ENCODE data around the gene KATNBL1.
"Not testable (repeated sequence)": the region's sequence is repeated elsewhere in the genome, so short reads cannot be mapped to it uniquely, and the experiment has no call there.

KATNBL1 gene

DNA sequence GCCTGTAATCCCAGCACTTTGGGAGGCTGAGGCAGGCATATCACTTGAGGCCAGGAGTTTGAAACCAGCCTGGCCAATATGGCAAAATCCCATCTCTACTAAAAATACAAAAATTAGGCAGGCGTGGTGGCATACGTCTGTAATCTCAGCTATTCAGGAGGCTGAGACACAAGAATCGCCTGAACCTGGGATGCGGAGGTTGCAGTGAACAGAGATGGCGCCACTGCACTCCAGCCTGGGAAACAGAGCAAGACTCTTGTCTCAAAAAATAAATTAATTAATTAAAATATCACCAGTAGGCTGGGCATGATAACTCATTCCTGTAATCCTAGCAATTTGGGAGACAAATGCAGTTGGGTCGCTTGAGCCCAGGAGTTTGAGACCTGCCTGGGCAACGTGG lies 16.6 kb downstream of the KATNBL1 start:
- not testable (repeated sequence) for DNase-seq (ENCODE audit: low read depth)

GRCh38 chr15:34188711-34189110 lies 21.2 kb downstream of the KATNBL1 start:
- DNase-seq (ENCODE audit: low read depth) = no peak

- no peak for DNase-seq (ENCODE audit: low read depth)
Observed at GRCh38 chr15:34185666-34186065, 24.2 kb downstream of the KATNBL1 start.

- DNase-seq (ENCODE audit: low read depth) = no peak
Observed at GRCh38 chr15:34182942-34183341, 27.0 kb downstream of the KATNBL1 start.

- no peak for DNase-seq (ENCODE audit: low read depth)
Observed at GRCh38 chr15:34179234-34179633, 30.7 kb downstream of the KATNBL1 start.

DNA sequence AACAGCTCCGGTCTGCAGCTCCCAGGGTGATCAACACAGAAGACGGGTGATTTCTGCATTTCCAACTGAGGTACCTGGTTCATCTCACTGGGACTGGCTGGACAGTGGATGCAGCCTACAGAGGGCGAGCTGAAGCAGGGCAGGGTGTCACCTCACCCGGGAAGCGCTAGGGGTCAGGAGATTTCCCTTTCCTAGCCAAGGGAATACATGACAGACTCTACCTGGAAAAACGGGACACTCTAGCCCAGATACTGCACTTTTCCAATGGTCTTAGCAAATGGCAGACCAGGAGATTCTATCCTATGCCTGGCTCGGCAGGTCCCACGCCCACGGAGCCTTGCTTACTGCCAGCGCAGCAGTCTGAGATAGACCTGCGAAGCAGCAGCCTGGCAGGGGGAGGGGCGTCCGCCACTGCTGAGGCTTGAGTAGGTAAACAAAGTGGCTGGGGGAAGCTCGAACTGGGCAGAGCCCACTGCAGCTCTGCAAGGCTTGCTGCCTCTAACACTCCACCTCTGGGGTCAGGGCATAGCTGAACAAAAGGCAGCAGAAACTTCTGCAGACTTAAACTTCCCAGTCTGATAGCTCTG lies 43.8 kb downstream of the KATNBL1 start:
- not testable (repeated sequence) for DNase-seq (ENCODE audit: low read depth)

GRCh38 chr15:34161329-34161963 lies 48.5 kb downstream of the KATNBL1 start:
- DNase-seq (ENCODE audit: low read depth) = no peak

- DNase-seq (ENCODE audit: low read depth) = no peak
Observed at GRCh38 chr15:34160735-34161134, 49.2 kb downstream of the KATNBL1 start.

DNA sequence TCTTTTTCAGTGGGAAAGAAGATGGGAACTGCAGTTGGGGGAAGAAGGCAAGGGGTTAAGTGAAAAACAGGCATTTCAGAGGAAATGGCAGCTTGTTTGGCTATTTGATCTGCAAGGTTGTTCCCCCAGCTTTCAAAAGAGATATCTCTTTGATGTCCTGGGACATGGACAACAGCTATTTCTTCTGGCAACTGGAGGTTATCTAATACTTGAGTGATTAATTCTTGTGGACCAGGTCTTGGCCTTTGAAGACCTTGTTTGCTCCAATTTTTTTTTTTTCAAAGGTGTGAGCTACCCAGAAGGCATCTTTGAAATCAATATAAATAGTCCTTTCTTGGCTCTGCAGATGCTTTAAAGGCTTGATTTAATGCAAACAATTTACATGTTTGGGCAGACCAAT lies 51.5 kb downstream of the KATNBL1 start:
- no peak for DNase-seq (ENCODE audit: low read depth)

DNA sequence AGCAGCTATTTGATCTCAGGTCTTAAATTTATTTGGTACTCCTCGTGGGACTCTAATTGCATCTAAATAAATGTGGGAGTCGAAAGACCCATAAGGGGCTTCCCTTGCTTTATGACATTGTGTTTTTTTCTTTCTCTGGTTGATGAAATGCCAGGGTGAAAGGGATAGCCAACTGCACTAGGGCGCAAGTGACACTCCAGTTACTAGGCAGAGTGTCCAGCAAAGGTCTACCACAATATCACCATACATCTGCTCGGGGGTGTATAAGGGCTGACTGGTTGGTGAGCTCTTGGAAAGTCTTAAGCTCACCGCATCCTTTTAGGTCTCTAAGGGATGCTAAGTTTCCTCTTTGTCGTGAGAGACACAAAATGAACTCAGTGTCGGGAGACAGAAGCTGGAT lies 54.0 kb downstream of the KATNBL1 start:
- DNase-seq (ENCODE audit: low read depth) = no peak

DNA sequence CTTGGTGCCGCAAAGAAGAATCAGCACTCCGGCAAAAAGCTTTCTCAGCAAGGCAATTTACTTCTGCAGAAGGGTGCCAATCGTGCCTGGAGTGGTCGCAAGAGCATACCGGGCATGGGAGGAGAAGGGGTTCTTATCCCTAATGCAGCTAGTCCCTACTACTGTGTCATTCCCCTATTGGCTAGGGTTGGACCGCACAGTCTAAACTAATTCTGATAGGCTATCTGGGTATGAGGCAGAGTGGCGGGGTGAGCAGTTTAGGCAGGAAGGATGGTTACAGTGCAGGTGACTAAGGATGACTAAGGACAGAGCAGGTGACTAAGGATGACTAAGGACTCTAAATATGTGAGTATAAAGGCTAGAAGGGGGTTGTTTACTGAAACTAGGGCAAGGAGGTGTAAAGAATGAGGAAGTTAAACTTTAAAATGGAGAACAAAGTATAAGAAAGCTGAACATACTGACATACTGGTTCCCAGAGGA lies 55.1 kb downstream of the KATNBL1 start:
- DNase-seq (ENCODE audit: low read depth) = no peak

- no peak for DNase-seq (ENCODE audit: low read depth)
Observed at GRCh38 chr15:34147371-34148140, 62.3 kb downstream of the KATNBL1 start.

GRCh38 chr15:34133511-34133910 lies 76.4 kb downstream of the KATNBL1 start:
- DNase-seq (ENCODE audit: low read depth) = no peak

- DNase-seq (ENCODE audit: low read depth) = no peak
Observed at GRCh38 chr15:34132881-34133280, 77.0 kb downstream of the KATNBL1 start.

DNA sequence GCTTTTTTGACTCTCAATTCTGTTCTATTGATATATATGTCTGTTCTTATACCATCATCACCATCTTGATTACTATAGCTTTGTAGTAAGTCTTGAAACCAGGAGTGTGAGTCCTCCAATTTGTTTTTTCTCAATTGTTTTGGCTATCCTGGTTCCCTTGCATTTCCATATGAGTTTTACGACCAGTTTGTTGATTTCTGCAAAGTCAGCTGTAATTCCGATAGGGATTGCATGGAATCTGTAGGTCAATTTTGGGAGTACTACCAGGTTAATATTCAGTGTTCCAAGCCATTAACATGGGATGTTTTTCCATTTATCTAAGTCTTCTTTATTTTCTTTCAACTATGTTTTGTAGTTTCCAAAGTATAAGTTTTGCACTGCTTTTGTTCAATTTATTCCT lies 81.0 kb downstream of the KATNBL1 start:
- DNase-seq (ENCODE audit: low read depth) = no peak

- DNase-seq (ENCODE audit: low read depth) = no peak
Observed at GRCh38 chr15:34126522-34126921, 83.4 kb downstream of the KATNBL1 start.

GRCh38 chr15:34125945-34126344 lies 84.0 kb downstream of the KATNBL1 start:
- DNase-seq (ENCODE audit: low read depth) = no peak

- DNase-seq (ENCODE audit: low read depth) = no peak
Observed at GRCh38 chr15:34124651-34125050, 85.2 kb downstream of the KATNBL1 start.

DNA sequence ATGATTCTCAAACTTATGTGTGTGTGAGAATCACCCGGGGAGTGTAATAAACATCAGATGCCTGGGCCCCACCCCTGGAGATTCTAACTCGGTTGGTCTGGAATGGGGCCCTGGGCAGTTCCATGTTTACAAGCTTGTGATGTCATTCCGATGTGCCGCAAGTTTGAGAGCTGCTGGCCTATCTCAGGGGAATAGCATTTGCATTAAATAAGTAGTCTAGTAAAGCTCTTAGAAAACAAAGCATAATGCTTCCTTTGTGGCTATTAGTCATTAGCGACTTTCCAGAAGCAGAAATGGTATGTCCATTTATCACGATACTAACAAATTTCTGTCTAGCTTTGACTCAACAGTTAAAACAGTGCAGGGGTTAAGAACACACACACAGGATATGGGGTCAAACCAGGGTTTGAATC lies 87.1 kb downstream of the KATNBL1 start:
- no peak for DNase-seq (ENCODE audit: low read depth)

DNA sequence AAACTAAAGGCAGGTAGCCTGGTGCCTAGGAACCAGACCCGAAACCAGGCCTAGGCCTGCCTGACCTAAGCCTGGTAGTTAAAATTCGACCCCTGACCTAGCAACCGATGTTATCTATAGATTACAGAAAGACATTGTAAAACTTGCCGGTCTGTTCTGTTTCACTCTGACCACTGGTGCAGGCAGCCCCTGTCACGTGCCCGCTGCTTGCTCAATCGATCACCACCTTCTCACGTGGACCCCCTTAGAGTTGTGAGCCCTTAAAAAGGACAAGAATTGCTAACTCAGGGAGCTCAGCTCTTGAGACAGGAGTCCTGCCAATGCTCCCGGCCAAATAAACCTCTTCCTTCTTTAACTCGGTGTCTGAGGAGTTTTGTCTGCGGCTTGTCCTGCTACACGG lies 88.1 kb downstream of the KATNBL1 start:
- DNase-seq (ENCODE audit: low read depth) = not testable (repeated sequence)

- not testable (repeated sequence) for DNase-seq (ENCODE audit: low read depth)
Observed at GRCh38 chr15:34120420-34120819, 89.5 kb downstream of the KATNBL1 start.

DNA sequence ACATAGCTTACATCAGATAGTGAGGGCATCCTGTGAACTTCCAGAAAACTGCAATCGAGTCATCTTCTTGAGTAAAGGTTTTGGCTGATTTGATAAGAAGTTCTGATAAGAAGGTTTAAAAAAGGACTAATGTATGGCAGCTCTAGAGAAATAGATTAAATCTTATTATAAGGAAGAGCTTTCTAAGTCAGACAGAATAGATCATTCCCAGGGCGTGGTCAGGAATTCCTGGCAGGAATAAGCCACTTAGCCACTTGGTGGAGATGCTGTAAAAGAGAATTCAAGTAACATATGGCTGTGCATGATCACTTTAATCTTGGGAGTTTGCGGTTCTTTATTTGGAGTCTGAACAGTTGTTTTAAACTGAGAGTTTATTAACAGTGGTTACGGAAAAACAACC lies 90.6 kb downstream of the KATNBL1 start:
- no peak for DNase-seq (ENCODE audit: low read depth)

- no peak for DNase-seq (ENCODE audit: low read depth)
Observed at GRCh38 chr15:34116620-34117019, 93.3 kb downstream of the KATNBL1 start.
